Measurements from ENCODE around the gene TMEM94.
A peak's percentile ranks its signal among the peaks of the same experiment; 100 is the strongest.
"Not testable (repeated sequence)": the region's sequence is repeated elsewhere in the genome, so short reads cannot be mapped to it uniquely, and the experiment has no call there.

TMEM94 gene

DNA sequence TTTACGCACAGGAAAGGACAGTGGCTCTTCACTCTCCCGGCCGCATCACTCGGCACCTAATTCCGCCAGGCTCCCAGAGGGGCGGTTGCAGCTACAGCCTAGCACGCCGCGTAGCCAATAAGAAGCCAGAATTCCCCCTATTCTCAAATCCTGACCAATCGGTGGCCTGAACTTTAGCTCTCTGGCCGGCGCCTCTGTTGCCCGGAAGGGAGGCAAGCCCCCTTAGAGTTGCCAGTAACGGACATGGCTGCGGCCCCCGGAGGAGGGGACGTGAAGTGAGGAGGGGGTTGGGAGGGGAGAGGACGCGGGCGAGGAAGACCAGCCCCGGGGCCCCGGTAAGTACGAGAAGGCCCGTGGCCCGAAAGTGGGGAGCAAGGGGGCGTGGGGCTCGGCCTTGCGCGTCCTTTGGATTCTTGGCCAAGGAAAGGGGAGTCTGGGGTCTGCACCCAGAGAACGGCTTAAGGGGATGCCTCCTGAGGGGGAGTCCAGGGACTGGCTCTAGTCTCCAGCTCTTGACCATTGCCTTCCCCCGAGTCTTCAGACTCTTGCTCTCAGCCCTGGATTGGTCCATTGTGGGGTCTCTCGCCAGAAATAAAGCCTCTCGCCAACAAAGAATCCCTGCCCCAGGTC is at the start of gene TMEM94:
TMEM94 (plus strand) TSS at position 219 of the 630 bp plus-strand sequence. CDS start 15,271 bp downstream, outside the sequence.
- DNase-seq (ENCODE audit: low spot score): peak; percentile 94

DNA sequence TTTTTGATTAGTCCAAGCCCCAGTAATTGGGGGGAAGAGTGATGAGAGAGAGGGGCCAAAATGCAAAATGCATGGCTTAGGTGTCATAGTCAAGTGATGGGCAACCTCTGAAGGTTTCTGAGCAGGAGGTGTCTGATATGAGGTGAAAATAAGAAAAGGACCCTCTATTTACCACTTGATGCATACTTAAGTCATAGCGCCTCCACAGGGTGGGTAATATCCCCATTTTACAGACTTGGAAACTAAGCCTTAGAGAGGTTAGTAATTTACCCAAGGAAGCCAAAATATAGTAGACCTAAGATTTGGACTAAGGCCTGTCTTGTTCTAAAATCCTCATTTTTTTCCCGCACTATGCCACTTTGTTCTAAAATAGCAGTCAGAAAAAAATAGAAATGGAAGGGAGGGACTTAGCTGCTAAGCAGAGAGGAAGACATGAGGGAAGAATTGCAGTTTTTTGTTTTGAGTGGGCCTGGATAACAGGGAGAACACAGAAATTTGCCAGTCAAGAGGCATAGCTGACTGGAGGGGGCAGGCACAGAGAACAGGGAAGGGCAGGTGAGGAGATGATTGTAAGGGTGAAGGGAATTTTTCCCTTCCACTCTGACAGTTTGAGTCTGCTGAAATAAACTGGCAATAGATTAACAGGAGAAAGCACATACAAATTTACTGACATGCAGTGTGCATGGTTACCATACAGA is 48.6 kb upstream of the TMEM94 start:
- DNase-seq (ENCODE audit: low spot score): no peak

DNA sequence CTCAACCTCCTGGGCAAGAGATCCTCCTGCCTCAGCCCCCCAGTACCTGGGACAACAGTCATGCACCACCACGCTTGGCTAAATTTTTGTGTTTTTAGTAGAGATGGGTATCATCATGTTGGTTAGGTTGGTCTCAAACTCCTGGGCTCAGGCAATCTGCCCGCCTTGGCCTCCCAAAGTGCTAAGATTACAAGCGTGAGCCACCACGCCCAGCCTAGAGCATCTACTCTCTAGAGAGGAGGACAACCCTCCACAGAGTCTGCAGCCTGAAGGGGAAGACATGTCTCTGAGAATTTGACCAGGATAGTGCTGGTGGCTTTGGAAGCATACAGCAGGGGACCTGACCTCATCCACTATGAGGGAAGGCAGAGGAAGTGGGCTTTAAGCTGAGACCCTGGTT is 46.3 kb upstream of the TMEM94 start:
- no peak for DNase-seq (ENCODE audit: low spot score)

DNA sequence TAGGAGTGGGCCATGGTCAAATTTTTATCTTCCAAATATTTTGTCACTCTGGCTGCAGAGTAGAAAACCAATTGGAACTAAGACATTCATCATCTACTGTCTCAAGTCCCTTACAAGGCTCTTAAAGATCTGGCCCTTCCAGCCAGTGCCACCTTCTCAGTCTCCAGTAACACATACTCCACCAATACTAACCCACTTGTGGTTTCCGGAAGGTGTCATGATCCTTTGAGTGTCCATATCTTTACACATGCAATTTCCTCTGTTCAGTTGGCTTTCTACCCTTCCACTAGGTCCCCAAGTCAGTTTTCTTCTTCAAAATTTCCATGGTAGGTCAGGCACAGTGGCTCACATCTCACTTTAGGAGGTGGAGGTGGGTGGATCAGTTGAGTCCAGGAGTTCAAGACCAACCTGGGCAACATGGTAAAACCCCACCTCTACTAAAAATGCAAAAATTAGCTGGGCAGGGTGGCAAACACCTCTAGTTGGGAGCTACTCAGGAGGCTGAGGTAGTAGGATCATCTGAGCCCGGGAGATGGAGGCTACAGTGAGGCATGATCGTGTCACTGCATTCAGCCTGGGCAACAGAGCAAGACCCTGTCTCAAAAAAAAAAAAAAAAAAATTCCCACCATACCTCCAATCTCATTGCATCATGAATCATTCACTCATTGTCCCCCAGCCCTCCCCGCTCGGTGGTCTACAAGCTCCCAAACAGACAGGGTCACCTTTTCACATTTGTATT is 44.9 kb upstream of the TMEM94 start:
- DNase-seq (ENCODE audit: low spot score): no peak

DNA sequence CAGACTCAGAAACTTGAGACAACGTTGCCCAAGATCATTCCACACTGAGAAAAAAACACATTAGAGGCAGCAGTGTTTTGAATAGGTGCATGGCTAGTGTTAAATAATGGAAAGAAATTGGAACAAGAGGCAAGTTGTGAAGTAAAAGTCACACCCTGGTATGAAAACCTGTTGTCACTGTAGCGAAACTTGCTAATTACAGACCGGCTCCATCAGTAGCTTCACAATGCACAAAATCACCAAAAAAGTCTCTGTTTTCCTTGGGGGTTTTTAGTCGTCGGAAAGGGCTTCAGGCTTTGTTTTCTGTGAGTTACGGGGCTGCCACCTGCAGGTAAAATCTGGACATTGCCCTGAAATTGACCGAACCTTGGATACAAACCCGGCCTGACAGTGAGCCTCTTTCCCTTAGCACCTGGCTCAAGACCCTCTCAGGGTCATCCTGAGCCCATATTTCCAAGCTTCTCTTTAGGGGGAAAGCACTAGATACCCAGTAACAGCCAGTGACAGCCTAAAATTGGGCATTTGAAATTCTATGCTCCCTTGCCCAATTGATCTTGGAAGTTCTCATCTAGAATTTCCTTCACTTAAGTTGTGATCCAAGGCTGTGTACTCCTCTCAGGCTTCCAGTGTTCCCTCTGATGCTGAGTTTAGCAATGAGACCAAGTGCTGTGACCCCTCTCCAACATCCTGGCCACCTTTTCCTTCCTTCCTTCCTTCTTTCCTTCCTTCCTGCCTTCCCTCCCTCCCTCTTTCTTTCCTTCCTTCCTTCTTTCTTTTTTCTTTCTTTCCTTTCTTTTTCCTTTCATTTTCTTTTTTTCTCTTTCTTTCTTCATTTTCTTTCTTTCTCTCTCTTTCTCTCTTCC is 43.7 kb upstream of the TMEM94 start:
- peak; percentile 78 for DNase-seq (ENCODE audit: low spot score)

DNA sequence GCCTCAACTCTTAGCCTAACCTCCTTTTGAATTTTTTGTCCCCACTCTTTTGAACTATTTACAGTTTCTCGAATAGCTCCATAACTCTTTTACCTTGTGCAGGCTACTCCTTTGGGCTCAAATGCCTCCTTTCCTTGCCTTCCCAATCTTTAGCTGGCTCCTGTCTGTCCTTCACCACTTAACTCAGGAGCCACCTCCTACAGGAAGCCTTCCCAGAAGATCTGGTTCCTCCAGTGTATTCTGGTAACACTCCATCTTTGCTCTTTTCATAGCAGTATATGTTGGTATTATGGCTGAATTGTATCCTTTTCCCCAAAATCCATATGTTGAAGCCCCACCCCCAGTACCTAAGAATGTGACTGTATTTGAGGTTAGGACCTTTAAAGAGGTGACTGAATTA is 41.9 kb upstream of the TMEM94 start:
- no peak for DNase-seq (ENCODE audit: low spot score)

DNA sequence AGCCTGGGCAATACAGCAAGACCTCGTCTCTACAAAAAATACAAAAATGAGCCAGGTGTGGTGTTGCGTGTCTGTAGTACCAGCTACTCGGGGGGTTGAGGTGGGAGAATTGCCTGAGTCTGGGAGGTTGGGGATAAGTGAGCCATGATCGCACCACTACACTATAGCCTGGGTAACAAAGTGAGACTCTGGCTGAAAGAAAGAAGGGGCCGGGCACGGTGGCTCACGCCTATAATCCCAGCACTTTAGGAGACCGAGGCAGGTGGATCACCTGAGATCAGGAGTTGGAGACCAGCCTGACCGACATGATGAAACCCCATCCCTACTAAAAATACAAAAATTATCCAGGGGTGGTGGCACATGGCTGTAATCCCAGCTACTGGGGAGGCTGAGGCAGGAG is 40.4 kb upstream of the TMEM94 start:
- DNase-seq (ENCODE audit: low spot score): no peak

DNA sequence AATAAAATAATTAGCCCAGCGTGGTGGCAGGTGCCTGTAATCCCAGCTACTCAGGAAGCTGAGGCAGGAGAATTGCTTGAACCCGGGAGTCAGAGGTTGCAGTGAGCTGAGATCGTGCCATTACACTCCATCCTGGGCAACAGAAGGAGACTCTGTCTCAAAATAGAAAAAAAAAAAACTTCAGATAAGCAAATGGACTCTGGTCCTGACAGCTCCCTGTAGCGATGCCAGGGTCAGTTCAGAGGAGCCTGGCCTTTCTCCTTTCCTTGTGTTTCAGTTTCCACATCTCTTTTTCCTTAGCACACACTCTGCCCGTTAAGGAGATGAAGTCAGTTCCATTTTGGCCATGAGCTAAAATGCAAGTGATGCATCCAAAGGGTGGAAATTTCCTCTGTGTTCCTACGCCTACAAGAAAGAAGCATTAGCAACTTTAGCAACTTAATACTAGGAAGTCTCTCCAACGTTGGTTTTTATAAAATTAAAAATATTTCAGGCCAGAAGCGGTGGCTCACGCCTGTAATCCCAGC is 39.3 kb upstream of the TMEM94 start:
- no peak for DNase-seq (ENCODE audit: low spot score)

DNA sequence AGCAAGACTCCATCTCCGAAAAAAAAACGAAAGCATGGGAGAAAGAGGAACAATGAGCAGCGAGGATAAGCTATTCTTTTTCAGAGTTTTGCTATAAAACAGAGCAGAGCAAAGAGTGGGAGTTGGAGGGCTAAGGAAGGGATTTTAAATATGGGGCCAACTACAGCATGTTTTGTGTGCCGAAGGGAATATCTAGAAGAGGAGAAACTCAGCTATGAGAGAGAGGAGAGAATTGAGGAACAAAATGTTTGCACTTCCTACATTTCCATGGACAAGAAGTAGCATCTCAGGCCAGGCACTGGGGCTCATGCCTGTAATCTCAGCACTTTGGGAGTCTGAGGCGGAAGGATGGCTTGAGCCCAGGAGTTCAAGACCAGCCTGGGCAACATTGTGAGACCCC is 37.9 kb upstream of the TMEM94 start:
- no peak for DNase-seq (ENCODE audit: low spot score)

DNA sequence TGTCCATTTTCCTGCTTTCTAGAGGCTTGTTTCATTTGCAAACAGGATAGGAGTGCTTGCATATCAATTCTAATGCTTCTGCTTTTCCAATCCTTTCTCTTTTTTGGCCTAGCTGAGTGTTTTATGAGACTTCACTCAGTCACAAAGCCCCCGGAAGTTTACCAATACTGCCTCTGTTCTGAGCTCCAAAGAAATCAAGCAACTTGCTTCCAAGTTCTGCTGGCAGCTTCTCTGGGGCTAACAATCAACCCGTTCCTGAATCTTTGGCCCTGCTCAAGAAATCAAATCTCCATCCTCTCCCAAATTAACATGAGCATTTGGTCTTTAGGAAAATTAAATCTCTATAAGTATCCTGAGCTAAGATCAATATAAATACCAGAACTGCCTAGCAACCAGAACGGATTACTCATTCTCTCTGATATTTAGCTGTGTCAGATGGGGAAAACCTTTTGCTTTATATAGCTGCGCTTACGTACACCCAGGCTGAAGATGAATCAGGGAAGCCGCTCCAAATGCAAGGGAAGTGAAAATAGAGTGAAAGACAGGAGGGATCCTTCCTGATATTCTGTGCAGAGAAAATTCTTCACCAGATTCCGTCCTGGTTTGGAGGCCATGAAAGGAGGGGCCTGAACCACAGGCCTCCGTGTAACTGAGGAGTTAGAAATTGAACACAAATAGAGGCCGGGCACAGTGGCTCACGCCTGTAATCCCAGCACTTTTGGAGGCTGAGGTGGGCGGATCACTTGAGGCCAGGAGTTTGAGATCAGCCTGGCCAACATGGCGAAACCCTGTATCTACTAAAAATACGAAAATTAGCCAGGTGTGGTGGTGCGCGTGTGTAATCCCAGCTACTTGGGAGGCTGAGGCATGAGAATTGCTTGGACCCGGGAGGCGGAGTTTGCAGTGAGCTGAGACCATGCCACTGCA is 27.6 kb upstream of the TMEM94 start:
- DNase-seq (ENCODE audit: low spot score): no peak

DNA sequence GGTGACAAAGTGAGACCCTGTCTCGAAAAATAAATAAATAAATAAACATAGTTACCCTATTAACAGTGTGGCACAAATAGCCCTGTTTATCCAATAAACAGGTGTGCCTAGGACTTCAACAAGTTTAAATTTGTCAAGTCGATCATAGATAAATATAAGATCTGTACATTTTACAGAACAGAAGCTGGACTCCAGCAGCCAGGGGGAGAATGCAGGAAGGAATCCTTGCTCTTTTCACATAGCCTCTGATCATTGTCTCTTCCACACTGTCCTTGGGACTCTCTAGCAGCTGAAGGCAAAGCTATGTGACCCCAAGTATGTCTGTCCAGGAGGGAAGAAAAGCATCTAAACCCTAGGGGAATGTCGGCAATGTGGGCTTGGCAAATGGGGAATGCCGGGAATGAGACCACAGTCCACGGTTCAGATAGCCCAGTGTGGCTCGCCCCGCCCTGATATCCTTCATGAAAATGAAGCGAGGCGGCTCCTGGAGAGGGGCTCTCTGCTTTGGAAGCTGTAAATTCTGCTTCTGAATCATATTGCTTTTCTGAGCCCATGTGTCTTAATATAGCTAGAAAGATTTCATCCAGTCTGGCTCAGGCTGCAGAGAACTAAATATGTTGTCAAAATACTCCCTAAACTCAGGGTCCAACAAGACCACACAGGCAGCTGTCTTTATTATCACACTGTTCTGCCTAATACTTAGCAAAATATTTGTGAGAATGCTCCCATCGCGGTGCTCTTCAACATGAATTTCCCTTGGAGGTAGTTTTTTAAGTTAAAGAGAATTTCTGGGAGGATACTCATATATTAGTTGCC is 26.1 kb upstream of the TMEM94 start:
- DNase-seq (ENCODE audit: low spot score): no peak

DNA sequence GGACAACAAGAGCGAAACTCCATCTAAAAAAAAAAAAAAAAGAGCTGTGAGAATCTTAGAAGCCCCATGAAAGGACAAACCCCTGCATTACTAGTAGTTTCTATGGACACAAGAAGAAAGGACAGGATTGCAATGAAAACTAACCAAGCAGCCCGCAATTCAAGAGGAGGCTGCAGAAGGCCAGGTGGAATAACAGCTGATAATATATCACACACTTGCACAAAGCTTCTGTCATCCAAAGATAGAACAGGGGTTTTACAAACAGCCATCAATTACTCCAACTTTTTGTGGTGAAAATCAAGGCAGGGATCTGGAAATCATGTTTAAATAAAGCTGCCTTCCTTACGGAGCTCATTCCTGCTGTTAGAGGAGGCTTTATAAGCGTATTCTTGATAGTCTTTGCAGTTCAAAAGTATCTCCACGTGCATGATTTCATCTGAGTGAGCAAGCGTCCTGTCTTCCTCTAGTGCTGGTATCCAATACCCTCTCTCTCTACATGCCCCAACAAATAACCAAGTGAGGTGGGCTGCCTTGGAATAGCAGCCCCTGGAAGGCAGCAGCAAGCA is 23.1 kb upstream of the TMEM94 start:
- DNase-seq (ENCODE audit: low spot score): no peak

DNA sequence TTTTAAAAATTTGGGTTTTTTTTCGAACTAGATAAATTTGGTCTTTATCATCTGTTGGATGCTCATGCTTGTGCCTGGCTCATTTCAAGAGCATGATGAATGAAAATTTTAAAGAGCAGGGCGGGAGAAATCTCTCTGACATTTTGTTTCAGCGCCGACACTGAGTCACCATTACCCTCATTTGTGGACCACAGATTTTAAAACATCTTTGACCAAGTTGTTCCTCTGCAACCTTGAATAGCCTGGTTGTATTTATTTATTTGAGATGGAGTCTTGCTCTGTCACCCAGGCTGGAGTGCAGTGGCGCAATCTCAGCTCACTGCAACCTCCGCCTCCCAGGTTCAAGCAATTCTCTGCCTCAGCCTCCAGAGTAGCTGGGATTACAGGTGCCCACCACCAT is 22.0 kb upstream of the TMEM94 start:
- DNase-seq (ENCODE audit: low spot score): not testable (repeated sequence)

DNA sequence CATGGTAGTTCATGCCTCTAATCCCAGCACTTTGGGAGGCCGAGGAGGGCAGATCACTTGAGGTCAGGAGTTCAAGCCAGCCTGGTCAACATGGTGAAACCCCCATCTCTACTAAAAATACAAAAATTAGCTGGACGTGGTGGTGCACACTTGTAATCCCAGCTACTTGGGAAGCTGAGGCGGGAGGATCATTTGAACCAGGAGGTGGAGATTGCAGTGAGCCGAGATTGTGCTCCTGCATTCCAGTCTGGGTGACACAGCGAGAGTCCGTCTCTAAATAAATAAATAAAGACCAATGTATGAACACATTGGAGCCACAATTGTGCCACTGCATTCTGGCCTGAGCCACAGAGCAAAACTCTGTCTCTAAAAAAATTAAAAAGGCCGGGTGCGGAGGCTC is 19.0 kb upstream of the TMEM94 start:
- not testable (repeated sequence) for DNase-seq (ENCODE audit: low spot score)

DNA sequence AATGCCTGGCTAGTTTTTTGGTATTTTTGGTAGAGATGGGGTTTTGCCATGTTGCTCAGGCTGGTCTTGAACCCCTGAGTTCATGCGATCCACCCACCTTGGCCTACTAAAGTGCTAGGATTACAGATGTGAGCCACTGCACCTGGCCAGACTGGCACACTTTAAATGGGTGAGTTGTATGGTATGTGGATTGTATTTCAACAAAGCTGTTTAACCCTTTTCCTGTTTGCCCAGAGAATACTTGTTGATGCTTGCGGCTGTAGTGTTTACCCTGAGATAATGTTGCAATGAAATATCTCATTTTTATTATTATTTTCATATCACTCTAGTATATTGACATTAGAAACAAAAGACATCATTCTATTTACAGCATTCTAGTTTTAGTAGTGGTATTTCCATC is 17.1 kb upstream of the TMEM94 start:
- no peak for DNase-seq (ENCODE audit: low spot score)

DNA sequence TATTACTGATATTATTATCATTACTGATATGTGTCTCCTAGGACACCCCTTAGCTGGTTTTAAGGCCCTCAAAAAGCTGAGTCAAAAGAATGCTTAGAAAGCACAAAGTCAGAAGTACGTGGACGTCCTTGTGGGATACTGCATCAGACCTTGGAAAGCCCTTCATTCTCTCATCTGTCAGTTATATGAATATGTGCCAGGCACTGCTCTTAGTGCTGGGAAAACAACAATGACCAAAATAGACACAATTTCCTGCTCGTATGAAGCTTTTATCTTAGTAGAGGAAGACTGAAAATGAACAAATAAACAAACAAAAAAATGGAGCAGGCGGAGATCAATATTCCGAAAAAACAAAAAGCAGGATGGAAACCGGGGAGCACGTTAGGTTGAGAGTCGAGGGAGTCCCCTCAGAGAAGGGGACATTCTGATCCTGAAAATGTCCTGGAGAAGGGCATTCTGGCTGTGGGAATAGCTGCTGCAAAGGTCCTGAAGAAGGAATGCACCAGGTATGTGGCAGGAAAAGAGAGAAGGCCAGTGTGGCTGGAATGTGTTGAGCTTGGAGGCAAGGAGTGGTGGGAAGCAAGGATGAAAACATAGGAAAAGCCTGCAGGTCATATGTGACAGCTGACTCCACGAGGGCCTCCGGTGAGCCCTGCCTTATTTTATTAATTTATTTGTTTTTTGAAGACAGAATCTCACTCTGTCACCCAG is 15.5 kb upstream of the TMEM94 start:
- DNase-seq (ENCODE audit: low spot score): no peak

DNA sequence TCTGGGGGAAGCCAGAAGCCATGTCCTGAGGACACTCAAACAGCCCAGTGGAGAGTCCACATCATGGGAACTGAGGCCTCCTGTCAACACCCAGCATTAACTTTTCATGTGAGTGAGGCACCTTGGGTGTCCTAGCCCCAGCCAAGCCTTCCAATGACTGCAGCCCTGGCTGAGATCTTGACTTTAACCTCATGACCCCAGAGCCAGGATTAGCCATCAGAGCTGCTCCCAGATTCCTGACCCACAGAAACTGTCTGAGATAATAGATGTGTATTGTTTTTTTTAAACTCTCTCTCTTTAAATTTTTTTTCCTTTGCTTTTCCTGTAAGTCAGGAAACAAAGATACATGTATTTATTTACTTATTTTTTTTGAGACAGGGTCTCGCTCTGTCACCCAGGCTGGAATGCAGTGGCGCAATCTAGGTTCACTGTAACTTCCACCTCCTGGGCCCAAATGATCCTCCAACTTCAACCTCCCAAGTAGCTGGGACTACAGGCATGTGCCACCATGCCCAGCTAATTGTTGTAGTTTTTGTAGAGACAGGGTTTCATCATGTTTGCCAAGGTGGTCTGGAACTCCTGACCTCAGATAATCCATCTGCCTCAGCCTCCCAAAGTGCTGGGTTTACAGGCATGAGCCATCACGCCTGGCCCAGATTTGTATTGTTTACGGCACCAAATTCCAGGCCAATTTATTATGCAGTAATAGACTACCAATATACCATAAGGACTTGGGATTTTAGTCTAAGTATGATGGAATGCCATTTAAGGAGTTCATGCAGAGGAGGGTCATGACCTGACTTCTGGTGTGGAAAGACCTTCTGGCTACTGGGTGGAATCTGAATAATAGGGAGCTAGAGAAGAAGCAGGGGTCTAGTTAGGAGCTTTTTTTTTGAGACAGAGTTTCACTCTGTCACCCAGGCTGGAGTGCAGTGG is 14.0 kb upstream of the TMEM94 start:
- DNase-seq (ENCODE audit: low spot score): no peak

DNA sequence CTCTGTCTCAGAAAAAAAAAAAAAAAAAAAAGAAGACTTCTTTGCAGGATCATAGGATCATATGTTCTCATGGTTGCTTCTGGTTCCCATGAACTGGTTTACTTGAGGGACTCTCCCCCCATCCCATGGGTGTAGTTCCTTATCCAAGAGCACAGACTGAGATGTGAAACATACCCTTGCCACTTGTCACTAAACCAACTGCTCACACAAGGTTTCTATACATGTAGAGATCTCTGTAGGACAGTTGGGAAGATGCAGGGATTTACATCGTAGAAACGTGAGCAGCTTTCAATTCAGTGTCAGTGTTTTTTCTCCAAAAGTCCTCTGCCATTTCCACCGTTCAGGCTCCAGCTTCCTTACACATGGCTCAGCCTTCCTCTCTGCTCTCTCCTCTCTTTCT is 11.1 kb upstream of the TMEM94 start:
- DNase-seq (ENCODE audit: low spot score): no peak
